ENCODE results near the gene STMN3. TPM values are rescaled to one million over a fixed set of nuclear protein-coding genes. Genes with fewer than 3 reads are reported as not detected.
"Not testable (repeated sequence)": the region's sequence is repeated elsewhere in the genome, so short reads cannot be mapped to it uniquely, and the experiment has no call there.

Gene STMN3
- total RNA-seq, 4 donors from 2014 or later, result 53.7 to 84.0 (median 66.1) TPM

- peaks cover 40 to 44% of the 10 kb centered on the region in 2 donors for H3K4me1 ChIP-seq
- intact Hi-C loops (cut with DNase I), result no loop called here
- WGBS, 2 donors, result 41 to 54% methylated on average over 14 of the region's 17 CpGs
- DNase-seq, result peak; percentile 85 to 93
- no peaks in the 10 kb centered on the region for H3K27me3 ChIP-seq
- H3K9me3 ChIP-seq, result no peaks in the 10 kb centered on the region
- peak in 1 of 2 donors; percentile 36 for TF ChIP-seq POLR2A (IDR thresholded peaks at IDR 0.05)
- no peak for TF ChIP-seq CTCF (IDR thresholded peaks at IDR 0.05)
- H3K27ac ChIP-seq, result peak overlapping the region; percentile 93 to 99 (median 97)
- H3K36me3 ChIP-seq, result no peaks in the 10 kb centered on the region
- H3K4me3 ChIP-seq (replicated peaks in 1 of 3), result no peak overlapping the region
Measured at GRCh38 chr20:63610581-63611435, 42.4 kb downstream of the STMN3 start.

- peaks cover 18 to 19% of the 10 kb centered on the region in 2 donors for H3K4me1 ChIP-seq
- DNase-seq, result no peak
- no peaks in the 10 kb centered on the region for H3K27me3 ChIP-seq
- H3K4me3 ChIP-seq (replicated peaks in 1 of 3), result no peak overlapping the region
- WGBS, 2 donors, result 81 to 91% methylated on average over 6 to 9 of the region's 9 CpGs
- no peaks in the 10 kb centered on the region for H3K9me3 ChIP-seq
- TF ChIP-seq POLR2A (IDR thresholded peaks at IDR 0.05) (no peak), CTCF (IDR thresholded peaks at IDR 0.05) (no peak)
- intact Hi-C loops (cut with DNase I), result no loop called here
- peaks cover 13 to 19% of the 10 kb centered on the region in 2 donors for H3K36me3 ChIP-seq
- no peak overlapping the region for H3K27ac ChIP-seq
Measured at GRCh38 chr20:63606686-63607085, 46.5 kb downstream of the STMN3 start.

GRCh38 chr20:63602321-63602720 lies 50.9 kb downstream of the STMN3 start:
- H3K27me3 ChIP-seq, result no peaks in the 10 kb centered on the region
- no peak for TF ChIP-seq CTCF (IDR thresholded peaks at IDR 0.05)
- TF ChIP-seq POLR2A (IDR thresholded peaks at IDR 0.05), result no peak
- H3K4me3 ChIP-seq (replicated peaks in 1 of 3), result no peak overlapping the region
- H3K27ac ChIP-seq, result no peak overlapping the region
- no peaks in the 10 kb centered on the region for H3K4me1 ChIP-seq
- intact Hi-C loops (cut with DNase I), result no loop called here
- H3K9me3 ChIP-seq, result no peaks in the 10 kb centered on the region
- H3K36me3 ChIP-seq, result peaks cover 22 to 36% of the 10 kb centered on the region in 2 donors
- WGBS, 2 donors, result 89 to 100% methylated on average over 3 of the region's 3 CpGs
- DNase-seq, result no peak

- H3K4me3 ChIP-seq (replicated peaks in 1 of 3); H3K9me3 ChIP-seq; H3K27me3 ChIP-seq; H3K27ac ChIP-seq; intact Hi-C loops (cut with DNase I); DNase-seq; H3K4me1 ChIP-seq: not testable (repeated sequence)
- WGBS, 2 donors, result 85 to 95% methylated on average over 3 to 7 of the region's 8 CpGs
- H3K36me3 ChIP-seq, result peaks cover 22 to 39% of the 10 kb centered on the region in 2 donors
Measured at GRCh38 chr20:63601679-63602078, 51.5 kb downstream of the STMN3 start.

GRCh38 chr20:63599396-63600050 lies 53.7 kb downstream of the STMN3 start:
- Histone ChIP-seq H3K4me3 (replicated peaks in 1 of 3) (no peak overlapping the region), H3K4me1 (no peaks in the 10 kb centered on the region), H3K9me3 (no peaks in the 10 kb centered on the region), H3K27ac (no peak overlapping the region), H3K27me3 (no peaks in the 10 kb centered on the region), H3K36me3 (peaks cover 30 to 50% of the 10 kb centered on the region in 2 donors)
- DNase-seq, result no peak
- intact Hi-C loops (cut with DNase I), result no loop called here
- TF ChIP-seq CTCF (IDR thresholded peaks at IDR 0.05) (no peak), POLR2A (IDR thresholded peaks at IDR 0.05) (no peak)
- WGBS, 2 donors, result 91 to 95% methylated on average over 27 of the region's 27 CpGs

Measured in thyroid gland (tissue), 4 donors.